Smooth muscle cell (in vitro differentiated cells): ENCODE results near the gene ZNF709. TPM values are rescaled to one million over a fixed set of nuclear protein-coding genes. Genes with fewer than 3 reads are reported as not detected.

Experiments
- DNase-seq: peaks from one replicate; lab custom pipeline; 2025; ENCODE audit not compliant: unreplicated experiment; lab: John Stamatoyannopoulos, UW
- H2AFZ ChIP-seq: fragments of 200-600 bp; sonication (generic); 2 replicates; pipeline ENCODE4 v1.6.0; 2016; ENCODE audit warnings: antibody characterized with exemption, low read depth, mild to moderate bottlenecking
- H3F3A ChIP-seq: fragments of 200-600 bp; sonication (generic); 2 replicates; pipeline ENCODE4 v1.6.0; 2017; ENCODE audit warnings: antibody characterized with exemption, low read depth
- H3K27ac ChIP-seq: fragments of 200-600 bp; sonication (generic); 2 replicates; pipeline ENCODE4 v1.5.1; 2016; ENCODE audit warnings: low read depth, mild to moderate bottlenecking
- H3K27me3 ChIP-seq: fragments of 200-600 bp; sonication (generic); 2 replicates; pipeline ENCODE4 v1.6.1; 2016; ENCODE audit warnings: low read depth, mild to moderate bottlenecking
- H3K36me3 ChIP-seq: fragments of 200-600 bp; sonication (generic); 2 replicates; pipeline ENCODE4 v1.5.1; 2016; ENCODE audit warnings: low read depth
- H3K4me1 ChIP-seq: fragments of 200-600 bp; sonication (generic); 2 replicates; pipeline ENCODE4 v1.5.1; 2016; ENCODE audit warnings: low read depth
- H3K4me2 ChIP-seq: fragments of 200-600 bp; sonication (generic); 2 replicates; pipeline ENCODE4 v1.6.0; 2016; ENCODE audit warnings: mild to moderate bottlenecking
- H3K4me3 ChIP-seq: fragments of 200-600 bp; sonication (generic); 2 replicates; pipeline ENCODE4 v1.5.1; 2016; ENCODE audit warnings: mild to moderate bottlenecking
- H3K79me2 ChIP-seq: fragments of 200-600 bp; sonication (generic); 2 replicates; pipeline ENCODE4 v1.6.0; 2016; ENCODE audit warnings: low read depth, mild to moderate bottlenecking
- H3K9ac ChIP-seq: fragments of 200-600 bp; sonication (generic); 2 replicates; pipeline ENCODE4 v1.6.0; 2016; ENCODE audit warnings: low read depth
- H3K9me3 ChIP-seq: fragments of 200-600 bp; sonication (generic); replicated peaks from 2 replicates; pipeline ENCODE4 v1.5.1; 2016; ENCODE audit warnings: low read depth
- H4K20me1 ChIP-seq: fragments of 200-600 bp; sonication (generic); 2 replicates; pipeline ENCODE4 v1.6.0; 2016; ENCODE audit warnings: low read depth
- CTCF ChIP-seq: fragments of 200-600 bp; sonication (generic); IDR thresholded peaks from 2 replicates; pipeline ENCODE4 v1.5.1; 2017; ENCODE audit warnings: borderline replicate concordance, mild to moderate bottlenecking, antibody characterized with exemption; ENCODE audit not compliant: insufficient read depth, poor library complexity, severe bottlenecking
- WGBS: methylation state at CpG from one replicate; pipeline ENCODE4 v1.1.7; 2016; ENCODE audit warnings: low lambda C conversion rate; 5-methylcytosine and 5-hydroxymethylcytosine counted together
- polyA plus RNA-seq: library from polyadenylated mRNA; unstranded; fragments of >200 nt; fragmentation: Nextera tagmentation; extraction: Ambion mirVana; gene quantifications from 2 replicates; pipeline ENCODE4 v1.2.1, GENCODE V29; 2016
- total RNA-seq: library from RNA; depleted of rRNA; stranded (reverse); fragments of >200 nt; gene quantifications from 2 replicates; pipeline ENCODE4 v1.2.3, GENCODE V29; 2014

The ZNF709 gene
- total and polyA plus RNA-seq, 2 experiments from 2014 or later, result 0.29 to 1.2 TPM

- Histone ChIP-seq H2AFZ (peak overlapping the region; percentile 96), H4K20me1 (peaks cover 14% of the 10 kb centered on the region), H3K4me1 (peaks cover 16% of the 10 kb centered on the region), H3K4me3 (peak overlapping the region; percentile 98), H3K79me2 (peaks cover 41% of the 10 kb centered on the region), H3K27ac (peak overlapping the region; percentile 69), H3K9me3 (no peaks in the 10 kb centered on the region), H3K4me2 (peak overlapping the region; percentile 92), H3K27me3 (no peaks in the 10 kb centered on the region), H3K9ac (peak overlapping the region; percentile 83), H3F3A (no peaks in the 10 kb centered on the region), H3K36me3 (no peaks in the 10 kb centered on the region)
- DNase-seq, result no peak
- TF ChIP-seq CTCF, result no peak
- WGBS, result 9% methylated on average over 11 of the region's 11 CpGs
Measured at GRCh38 chr19:12485052-12485416, 418 bp upstream of the ZNF709 start.

GRCh38 chr19:12484011-12484370, 625 bp downstream of the ZNF709 start:
- WGBS, result 2% methylated on average over 13 of the region's 13 CpGs
- Histone ChIP-seq H2AFZ (peak overlapping the region; percentile 96), H3F3A (no peaks in the 10 kb centered on the region), H3K9me3 (no peaks in the 10 kb centered on the region), H3K4me3 (peak overlapping the region; percentile 98), H3K79me2 (peaks cover 51% of the 10 kb centered on the region), H3K9ac (peak overlapping the region; percentile 83), H3K4me2 (peak overlapping the region; percentile 92), H4K20me1 (peaks cover 22% of the 10 kb centered on the region), H3K36me3 (no peaks in the 10 kb centered on the region), H3K27ac (no peak overlapping the region), H3K4me1 (peaks cover 16% of the 10 kb centered on the region), H3K27me3 (no peaks in the 10 kb centered on the region)
- TF ChIP-seq CTCF, result no peak
- DNase-seq, result no peak

GRCh38 chr19:12482509-12482886, 2.1 kb downstream of the ZNF709 start:
- Histone ChIP-seq H3K4me2 (no peak overlapping the region), H3F3A (no peaks in the 10 kb centered on the region), H3K36me3 (no peaks in the 10 kb centered on the region), H3K27me3 (no peaks in the 10 kb centered on the region), H3K9me3 (no peaks in the 10 kb centered on the region), H3K9ac (no peak overlapping the region), H3K27ac (no peak overlapping the region), H2AFZ (no peak overlapping the region), H3K4me1 (peaks cover 16% of the 10 kb centered on the region), H4K20me1 (peaks cover 28% of the 10 kb centered on the region), H3K79me2 (peaks cover 62% of the 10 kb centered on the region), H3K4me3 (no peak overlapping the region)
- WGBS, result 74% methylated on average over 2 of the region's 2 CpGs
- no peak for TF ChIP-seq CTCF
- no peak for DNase-seq

- Histone ChIP-seq H3K9ac (no peak overlapping the region), H3K27ac (no peak overlapping the region), H4K20me1 (peaks cover 28% of the 10 kb centered on the region), H3K4me1 (peaks cover 16% of the 10 kb centered on the region), H3K4me2 (no peak overlapping the region), H3K4me3 (no peak overlapping the region), H3K36me3 (no peaks in the 10 kb centered on the region), H3K27me3 (no peaks in the 10 kb centered on the region), H2AFZ (no peak overlapping the region), H3K9me3 (no peaks in the 10 kb centered on the region), H3F3A (no peaks in the 10 kb centered on the region), H3K79me2 (peaks cover 66% of the 10 kb centered on the region)
- no peak for TF ChIP-seq CTCF
- no peak for DNase-seq
- WGBS, result 97% methylated on average over 4 of the region's 4 CpGs
Measured at GRCh38 chr19:12481781-12482508, 2.7 kb downstream of the ZNF709 start.
